ENCODE data around the gene NEAT1. TPM values are rescaled to one million over a fixed set of nuclear protein-coding genes. Genes with fewer than 3 reads are reported as not detected.

NEAT1 gene
- total RNA-seq, 4 donors from 2014 or later, result 24.1 to 472 (median 32.8) TPM

DNA sequence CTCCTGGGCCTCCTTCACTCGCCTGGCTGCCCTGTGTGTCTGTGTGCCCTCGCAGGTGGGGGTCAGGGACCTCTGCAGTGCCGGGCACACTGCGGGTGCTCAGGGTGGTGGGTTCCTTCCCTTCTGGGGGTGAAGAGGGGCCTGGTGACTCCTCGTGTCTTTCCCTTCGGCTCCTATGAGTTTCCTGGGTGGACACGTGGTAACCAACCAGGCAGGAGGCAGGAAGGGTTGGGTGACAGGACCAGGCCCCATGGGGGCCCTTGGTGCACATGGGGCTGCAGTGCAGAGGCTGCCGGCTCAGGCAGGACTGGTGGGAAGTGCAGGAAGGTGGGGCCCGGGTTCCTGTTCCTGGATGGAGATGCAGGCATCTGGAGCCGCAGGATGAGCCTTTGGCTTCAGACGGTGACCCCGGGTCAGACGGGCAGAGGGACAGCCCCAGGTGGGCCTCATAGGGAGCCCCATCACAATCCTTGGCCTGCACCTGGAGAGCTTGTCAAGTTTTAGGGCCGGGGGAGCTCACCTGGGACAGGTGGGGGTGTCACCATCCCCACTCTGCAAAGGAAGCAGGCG lies 26.6 kb upstream of the NEAT1 start:
- Histone ChIP-seq H3K9me3 (no peaks in the 10 kb centered on the region), H3K27me3 (no peaks in the 10 kb centered on the region), H3K4me3 (no peak overlapping the region), H3K27ac (no peak overlapping the region), H3K4me1 (peaks cover 5 to 8% of the 10 kb centered on the region in 2 donors), H3K36me3 (peaks cover 0 to 59% of the 10 kb centered on the region in 2 donors)
- in situ Hi-C loops (cut with MboI; ENCODE audit: low sequenced_read_pairs in 4 of 4) (no loop called here), intact Hi-C loops (cut with DNase I; ENCODE audit: low total_unique reads) (no loop called here)
- TF ChIP-seq, protein P1, sequence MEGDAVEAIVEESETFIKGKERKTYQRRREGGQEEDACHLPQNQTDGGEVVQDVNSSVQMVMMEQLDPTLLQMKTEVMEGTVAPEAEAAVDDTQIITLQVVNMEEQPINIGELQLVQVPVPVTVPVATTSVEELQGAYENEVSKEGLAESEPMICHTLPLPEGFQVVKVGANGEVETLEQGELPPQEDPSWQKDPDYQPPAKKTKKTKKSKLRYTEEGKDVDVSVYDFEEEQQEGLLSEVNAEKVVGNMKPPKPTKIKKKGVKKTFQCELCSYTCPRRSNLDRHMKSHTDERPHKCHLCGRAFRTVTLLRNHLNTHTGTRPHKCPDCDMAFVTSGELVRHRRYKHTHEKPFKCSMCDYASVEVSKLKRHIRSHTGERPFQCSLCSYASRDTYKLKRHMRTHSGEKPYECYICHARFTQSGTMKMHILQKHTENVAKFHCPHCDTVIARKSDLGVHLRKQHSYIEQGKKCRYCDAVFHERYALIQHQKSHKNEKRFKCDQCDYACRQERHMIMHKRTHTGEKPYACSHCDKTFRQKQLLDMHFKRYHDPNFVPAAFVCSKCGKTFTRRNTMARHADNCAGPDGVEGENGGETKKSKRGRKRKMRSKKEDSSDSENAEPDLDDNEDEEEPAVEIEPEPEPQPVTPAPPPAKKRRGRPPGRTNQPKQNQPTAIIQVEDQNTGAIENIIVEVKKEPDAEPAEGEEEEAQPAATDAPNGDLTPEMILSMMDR (IDR thresholded peaks at IDR 0.05 in 4 of 5, conservative IDR thresholded peaks at IDR 0.05 in 1 of 5), result no peak
- no peak for TF ChIP-seq POLR2A (IDR thresholded peaks at IDR 0.05)
- ATAC-seq (no peak), DNase-seq (no peak)

- in situ Hi-C loops (cut with MboI; ENCODE audit: low sequenced_read_pairs in 4 of 4), result no loop called here
- H3K27me3 ChIP-seq, result no peaks in the 10 kb centered on the region
- H3K27ac ChIP-seq, result no peak overlapping the region
- ATAC-seq (no peak), DNase-seq (no peak)
- H3K36me3 ChIP-seq, result peaks cover 0 to 62% of the 10 kb centered on the region in 2 donors
- intact Hi-C loops (cut with DNase I; ENCODE audit: low total_unique reads), result no loop called here
- no peak overlapping the region for H3K4me3 ChIP-seq
- no peaks in the 10 kb centered on the region for H3K9me3 ChIP-seq
- H3K4me1 ChIP-seq, result no peaks in the 10 kb centered on the region
- no peak for TF ChIP-seq POLR2A (IDR thresholded peaks at IDR 0.05)
- TF ChIP-seq, protein P1 (IDR thresholded peaks at IDR 0.05 in 4 of 5, conservative IDR thresholded peaks at IDR 0.05 in 1 of 5), result no peak
These were observed 25.5 kb upstream of the NEAT1 start for GRCh38 chr11:65396769-65397745.

GRCh38 chr11:65398362-65398910 lies 24.2 kb upstream of the NEAT1 start:
- intact Hi-C loops (cut with DNase I; ENCODE audit: low total_unique reads), result no loop called here
- H3K4me3 ChIP-seq, result no peak overlapping the region
- H3K9me3 ChIP-seq, result no peaks in the 10 kb centered on the region
- peaks cover 0 to 61% of the 10 kb centered on the region in 2 donors for H3K36me3 ChIP-seq
- ATAC-seq, result no peak
- DNase-seq, result no peak
- TF ChIP-seq POLR2A (IDR thresholded peaks at IDR 0.05), result no peak
- TF ChIP-seq, protein P1 (IDR thresholded peaks at IDR 0.05 in 4 of 5, conservative IDR thresholded peaks at IDR 0.05 in 1 of 5), result no peak
- H3K27ac ChIP-seq, result no peak overlapping the region
- in situ Hi-C loops (cut with MboI; ENCODE audit: low sequenced_read_pairs in 4 of 4), result no loop called here
- H3K4me1 ChIP-seq, result no peaks in the 10 kb centered on the region
- no peaks in the 10 kb centered on the region for H3K27me3 ChIP-seq

DNA sequence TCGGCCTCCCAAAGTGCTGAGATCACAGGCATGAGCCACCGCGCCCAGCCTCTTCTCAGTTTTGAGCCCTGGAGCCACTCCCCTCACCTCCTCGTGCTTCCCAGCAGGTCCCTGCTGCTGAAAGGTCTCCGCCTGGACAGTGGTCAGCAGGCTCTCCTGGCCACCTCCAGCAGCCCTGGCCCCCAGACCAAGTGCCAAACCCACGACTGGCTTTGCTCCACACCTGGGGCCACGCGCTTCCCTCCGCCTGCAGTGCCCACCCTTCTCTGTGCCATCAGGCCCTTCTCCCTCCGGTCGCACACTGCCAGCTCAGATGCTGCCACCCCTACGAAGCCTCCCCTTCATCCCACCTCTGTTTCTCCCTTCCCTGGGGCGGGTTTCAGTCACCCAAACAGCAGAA lies 23.3 kb upstream of the NEAT1 start:
- Histone ChIP-seq H3K9me3 (no peaks in the 10 kb centered on the region), H3K27me3 (no peaks in the 10 kb centered on the region), H3K27ac (no peak overlapping the region), H3K4me3 (no peak overlapping the region), H3K4me1 (no peaks in the 10 kb centered on the region), H3K36me3 (peaks cover 0 to 55% of the 10 kb centered on the region in 2 donors)
- ATAC-seq, result no peak
- no peak for DNase-seq
- intact Hi-C loops (cut with DNase I; ENCODE audit: low total_unique reads) (no loop called here), in situ Hi-C loops (cut with MboI; ENCODE audit: low sequenced_read_pairs in 4 of 4) (no loop called here)
- no peak for TF ChIP-seq POLR2A (IDR thresholded peaks at IDR 0.05)
- TF ChIP-seq, protein P1 (IDR thresholded peaks at IDR 0.05 in 4 of 5, conservative IDR thresholded peaks at IDR 0.05 in 1 of 5), result no peak

Measured in gastrocnemius medialis (tissue), 4 donors.